ENCODE measurements around the gene EME2. TPM values are rescaled to one million over a fixed set of nuclear protein-coding genes. Genes with fewer than 3 reads are reported as not detected.

Gene EME2
- total RNA-seq, 3 donors from 2014 or later (not counting 1 experiment from before 2014, with no cell fraction given), result 30.0 to 33.8 (median 30.1) TPM

DNA sequence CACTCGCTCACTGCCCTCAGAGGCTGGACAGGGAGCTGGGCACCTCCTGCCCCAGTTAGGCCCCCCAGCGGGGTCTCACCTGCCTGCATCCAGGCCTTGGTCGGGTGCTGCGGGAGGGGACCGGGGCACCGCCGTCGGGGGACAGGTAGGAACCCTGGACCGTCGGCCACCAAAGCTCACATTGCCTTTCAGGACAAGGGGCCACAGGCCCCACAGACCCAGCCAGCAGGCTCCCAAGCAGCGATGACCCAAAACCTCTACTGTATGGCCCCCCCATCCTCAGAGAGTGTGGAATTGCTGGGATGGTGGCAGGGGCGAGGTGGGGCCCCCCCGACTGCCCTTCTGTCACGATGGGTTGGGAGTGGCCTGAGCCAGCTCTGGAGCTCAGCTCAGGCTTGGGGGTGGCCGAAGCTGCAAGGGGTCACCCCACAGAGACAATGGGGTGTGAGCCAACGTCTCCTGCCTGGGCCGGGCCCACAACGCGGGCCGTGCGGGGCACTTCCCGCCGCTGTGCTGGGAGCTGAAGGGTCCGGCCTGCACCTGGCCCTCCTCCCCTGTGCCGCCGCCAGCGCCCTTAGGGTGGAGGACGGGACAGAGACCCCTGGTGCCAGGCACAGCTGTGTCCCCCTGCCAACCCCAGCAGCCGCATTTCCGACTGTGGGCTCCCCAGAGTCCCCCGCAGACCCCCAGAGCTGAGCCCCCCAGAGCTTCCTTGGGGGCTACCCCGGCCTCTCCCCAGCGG is 20.4 kb downstream of the EME2 start:
- intact Hi-C loops (cut with micrococcal nuclease), result no loop called here
- no peak overlapping the region for H3K4me3 ChIP-seq (ENCODE audit: low read length)
- Mint-ChIP-seq H3K36me3 (no peaks in the 10 kb centered on the region), H3K4me3 (no peak overlapping the region), H3K9me3 (no peaks in the 10 kb centered on the region), H3K27ac (no peak overlapping the region), H3K27me3 (ENCODE audit: low read depth in 2 of 2) (no peaks in the 10 kb centered on the region), H3K4me1 (peaks cover 6% of the 10 kb centered on the region in 2 donors)
- peaks cover 10% of the 10 kb centered on the region for H3K36me3 ChIP-seq (ENCODE audit: control insufficient read depth, insufficient read depth, low read length)
- TF ChIP-seq, protein P1, sequence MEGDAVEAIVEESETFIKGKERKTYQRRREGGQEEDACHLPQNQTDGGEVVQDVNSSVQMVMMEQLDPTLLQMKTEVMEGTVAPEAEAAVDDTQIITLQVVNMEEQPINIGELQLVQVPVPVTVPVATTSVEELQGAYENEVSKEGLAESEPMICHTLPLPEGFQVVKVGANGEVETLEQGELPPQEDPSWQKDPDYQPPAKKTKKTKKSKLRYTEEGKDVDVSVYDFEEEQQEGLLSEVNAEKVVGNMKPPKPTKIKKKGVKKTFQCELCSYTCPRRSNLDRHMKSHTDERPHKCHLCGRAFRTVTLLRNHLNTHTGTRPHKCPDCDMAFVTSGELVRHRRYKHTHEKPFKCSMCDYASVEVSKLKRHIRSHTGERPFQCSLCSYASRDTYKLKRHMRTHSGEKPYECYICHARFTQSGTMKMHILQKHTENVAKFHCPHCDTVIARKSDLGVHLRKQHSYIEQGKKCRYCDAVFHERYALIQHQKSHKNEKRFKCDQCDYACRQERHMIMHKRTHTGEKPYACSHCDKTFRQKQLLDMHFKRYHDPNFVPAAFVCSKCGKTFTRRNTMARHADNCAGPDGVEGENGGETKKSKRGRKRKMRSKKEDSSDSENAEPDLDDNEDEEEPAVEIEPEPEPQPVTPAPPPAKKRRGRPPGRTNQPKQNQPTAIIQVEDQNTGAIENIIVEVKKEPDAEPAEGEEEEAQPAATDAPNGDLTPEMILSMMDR (IDR thresholded peaks at IDR 0.05), result no peak
- no peak overlapping the region for H3K27ac ChIP-seq (ENCODE audit: low read length)
- ATAC-seq (no peak), DNase-seq (no peak)
- WGBS (ENCODE audit: insufficient coverage), result 96% methylated on average over 32 of the region's 33 CpGs
- no peaks in the 10 kb centered on the region for H3K4me1 ChIP-seq (ENCODE audit: control insufficient read depth, insufficient read depth, low read length)
- peaks cover 3% of the 10 kb centered on the region for H3K9me3 ChIP-seq (ENCODE audit: control insufficient read depth, insufficient read depth, low read length)
- H3K27me3 ChIP-seq (ENCODE audit: control insufficient read depth, insufficient read depth, low read length), result no peaks in the 10 kb centered on the region

DNA sequence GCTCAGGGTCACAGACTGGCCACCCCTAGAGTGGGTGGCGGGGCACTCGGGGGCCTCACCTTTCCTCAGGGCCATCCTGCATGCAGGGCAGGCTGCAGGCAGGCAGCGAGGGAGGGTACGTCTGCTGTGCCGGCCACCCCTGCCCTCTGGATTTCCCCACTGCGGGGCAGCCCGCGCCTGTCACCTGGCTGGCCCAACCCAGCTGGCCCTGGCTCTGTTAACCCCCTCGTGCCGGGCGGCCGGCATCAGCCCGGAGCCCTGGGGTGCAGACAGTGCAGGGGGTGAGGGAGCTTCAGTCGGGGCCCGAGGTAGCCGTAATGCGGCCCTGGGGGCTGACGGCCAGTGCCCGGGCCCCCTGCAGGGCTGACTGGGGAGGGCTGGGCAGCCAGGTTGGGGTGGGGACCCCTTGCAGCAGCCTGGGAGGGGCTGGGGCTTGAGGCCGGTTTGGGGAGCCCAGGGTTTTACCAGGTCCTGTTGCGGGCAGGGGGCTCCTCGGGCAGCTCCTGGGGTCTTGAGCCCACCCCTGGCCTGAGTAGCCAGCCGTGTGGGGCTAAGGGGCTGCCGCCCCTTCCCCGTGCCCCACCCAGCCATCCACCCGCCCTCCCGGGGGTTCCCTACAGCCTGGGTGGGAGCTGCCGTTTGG is 21.1 kb downstream of the EME2 start, which contains the start of gene IGFALS:
Gene IGFALS, minus strand, starts transcription at position 128 of the 643 bp plus-strand sequence. Its CDS starts 53 bp downstream, at position 75.
- no peak within 1 kb of the TSS for H3K27ac ChIP-seq (ENCODE audit: low read length)
- DNase-seq (no peak), ATAC-seq (no peak)
- 91% methylated on average over 28 of the region's 28 CpGs for WGBS (ENCODE audit: insufficient coverage)
- Mint-ChIP-seq H3K36me3 (no peaks in the 10 kb centered on the region), H3K9me3 (no peaks in the 10 kb centered on the region), H3K4me1 (peaks cover 4 to 5% of the 10 kb centered on the region in 2 donors), H3K27me3 (ENCODE audit: low read depth in 2 of 2) (no peaks in the 10 kb centered on the region), H3K27ac (no peak within 1 kb of the TSS), H3K4me3 (no peak within 1 kb of the TSS)
- peaks cover 8% of the 10 kb centered on the region for H3K36me3 ChIP-seq (ENCODE audit: control insufficient read depth, insufficient read depth, low read length)
- peaks cover 4% of the 10 kb centered on the region for H3K9me3 ChIP-seq (ENCODE audit: control insufficient read depth, insufficient read depth, low read length)
- TF ChIP-seq, protein P1 (IDR thresholded peaks at IDR 0.05), result no peak
- no peaks in the 10 kb centered on the region for H3K27me3 ChIP-seq (ENCODE audit: control insufficient read depth, insufficient read depth, low read length)
- H3K4me3 ChIP-seq (ENCODE audit: low read length), result no peak within 1 kb of the TSS
- no peaks in the 10 kb centered on the region for H3K4me1 ChIP-seq (ENCODE audit: control insufficient read depth, insufficient read depth, low read length)
- intact Hi-C loops (cut with micrococcal nuclease), result no loop called here

DNA sequence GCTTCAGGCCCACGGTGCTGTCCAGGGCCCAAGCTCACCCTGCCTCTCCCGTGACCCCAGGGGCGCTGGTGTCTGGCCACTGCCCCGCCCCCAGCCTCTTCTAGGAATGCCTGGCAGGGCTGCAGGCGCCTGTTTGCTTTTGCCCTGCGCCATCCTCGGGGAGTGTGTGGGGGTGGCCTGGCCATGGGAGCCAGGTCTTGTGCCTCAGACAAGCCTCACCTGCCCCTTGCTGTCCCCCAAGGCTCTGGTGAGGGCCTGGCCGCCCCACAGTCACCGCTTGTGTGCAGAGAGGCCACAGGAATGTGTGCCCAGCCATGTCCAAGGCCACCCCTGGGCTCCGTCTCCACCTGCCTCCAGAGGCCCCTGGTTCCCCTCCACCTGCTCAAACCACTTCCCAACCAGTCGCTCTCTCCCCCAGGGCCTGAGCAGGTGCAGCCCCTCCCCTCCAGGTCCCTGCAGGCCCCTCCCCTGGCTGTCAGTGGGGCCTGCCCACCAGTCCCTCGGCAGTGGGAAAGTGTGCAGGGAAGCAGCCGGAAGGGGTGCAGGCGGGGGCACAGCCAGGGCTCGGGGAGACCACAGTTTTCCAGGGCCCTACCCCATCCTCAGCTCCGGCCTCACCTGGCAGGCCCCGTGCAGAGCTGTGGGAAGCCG is 21.7 kb downstream of the EME2 start:
- no peak overlapping the region for H3K27ac Mint-ChIP-seq
- TF ChIP-seq, protein P1 (IDR thresholded peaks at IDR 0.05), result no peak
- no peaks in the 10 kb centered on the region for H3K36me3 Mint-ChIP-seq
- 85% methylated on average over 18 of the region's 18 CpGs for WGBS (ENCODE audit: insufficient coverage)
- no peaks in the 10 kb centered on the region for H3K4me1 ChIP-seq (ENCODE audit: control insufficient read depth, insufficient read depth, low read length)
- intact Hi-C loops (cut with micrococcal nuclease), result no loop called here
- DNase-seq (no peak), ATAC-seq (no peak)
- H3K27me3 ChIP-seq (ENCODE audit: control insufficient read depth, insufficient read depth, low read length), result no peaks in the 10 kb centered on the region
- no peaks in the 10 kb centered on the region for H3K4me1 Mint-ChIP-seq
- no peaks in the 10 kb centered on the region for H3K9me3 Mint-ChIP-seq
- H3K9me3 ChIP-seq (ENCODE audit: control insufficient read depth, insufficient read depth, low read length), result peaks cover 4% of the 10 kb centered on the region
- H3K27ac ChIP-seq (ENCODE audit: low read length), result no peak overlapping the region
- peaks cover 1% of the 10 kb centered on the region for H3K36me3 ChIP-seq (ENCODE audit: control insufficient read depth, insufficient read depth, low read length)
- no peaks in the 10 kb centered on the region for H3K27me3 Mint-ChIP-seq (ENCODE audit: low read depth in 2 of 2)
- H3K4me3 ChIP-seq (ENCODE audit: low read length), result no peak overlapping the region
- no peak overlapping the region for H3K4me3 Mint-ChIP-seq
